ENCODE results near the gene RAB10.

GRCh38 chr2:26100384-26100783, 66.5 kb downstream of the RAB10 start:
- no peak for TF ChIP-seq POLR2AphosphoS5 (IDR thresholded peaks at IDR 0.05; ENCODE audit: low read depth, low read length)
- TF ChIP-seq, protein P1, sequence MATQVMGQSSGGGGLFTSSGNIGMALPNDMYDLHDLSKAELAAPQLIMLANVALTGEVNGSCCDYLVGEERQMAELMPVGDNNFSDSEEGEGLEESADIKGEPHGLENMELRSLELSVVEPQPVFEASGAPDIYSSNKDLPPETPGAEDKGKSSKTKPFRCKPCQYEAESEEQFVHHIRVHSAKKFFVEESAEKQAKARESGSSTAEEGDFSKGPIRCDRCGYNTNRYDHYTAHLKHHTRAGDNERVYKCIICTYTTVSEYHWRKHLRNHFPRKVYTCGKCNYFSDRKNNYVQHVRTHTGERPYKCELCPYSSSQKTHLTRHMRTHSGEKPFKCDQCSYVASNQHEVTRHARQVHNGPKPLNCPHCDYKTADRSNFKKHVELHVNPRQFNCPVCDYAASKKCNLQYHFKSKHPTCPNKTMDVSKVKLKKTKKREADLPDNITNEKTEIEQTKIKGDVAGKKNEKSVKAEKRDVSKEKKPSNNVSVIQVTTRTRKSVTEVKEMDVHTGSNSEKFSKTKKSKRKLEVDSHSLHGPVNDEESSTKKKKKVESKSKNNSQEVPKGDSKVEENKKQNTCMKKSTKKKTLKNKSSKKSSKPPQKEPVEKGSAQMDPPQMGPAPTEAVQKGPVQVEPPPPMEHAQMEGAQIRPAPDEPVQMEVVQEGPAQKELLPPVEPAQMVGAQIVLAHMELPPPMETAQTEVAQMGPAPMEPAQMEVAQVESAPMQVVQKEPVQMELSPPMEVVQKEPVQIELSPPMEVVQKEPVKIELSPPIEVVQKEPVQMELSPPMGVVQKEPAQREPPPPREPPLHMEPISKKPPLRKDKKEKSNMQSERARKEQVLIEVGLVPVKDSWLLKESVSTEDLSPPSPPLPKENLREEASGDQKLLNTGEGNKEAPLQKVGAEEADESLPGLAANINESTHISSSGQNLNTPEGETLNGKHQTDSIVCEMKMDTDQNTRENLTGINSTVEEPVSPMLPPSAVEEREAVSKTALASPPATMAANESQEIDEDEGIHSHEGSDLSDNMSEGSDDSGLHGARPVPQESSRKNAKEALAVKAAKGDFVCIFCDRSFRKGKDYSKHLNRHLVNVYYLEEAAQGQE (IDR thresholded peaks at IDR 0.05; ENCODE audit: insufficient read depth in 1 of 2, low read depth in 2 of 2, low read length in 2 of 2) = no peak

All from PFSK-1 (cell line).